PFSK-1 (cell line): ENCODE data around the gene CCDC88C.

Experiments used
- FOXP2 ChIP-seq: optimal IDR thresholded peaks from 2 replicates; pipeline ENCODE3; 2011; ENCODE audit warnings: borderline replicate concordance, control low read depth, inconsistent platforms; ENCODE audit not compliant: insufficient read depth; ENCODE audit errors: extremely low read length, extremely low read depth
- POLR2AphosphoS5 ChIP-seq: IDR thresholded peaks from 2 replicates; pipeline ENCODE4 v1.6.1; 2012; ENCODE audit warnings: low read depth, mild to moderate bottlenecking, control low read depth, low read length, moderate library complexity
- SIN3A ChIP-seq: IDR thresholded peaks from 2 replicates; pipeline ENCODE4 v1.6.1; 2012; ENCODE audit warnings: mild to moderate bottlenecking, low read length, moderate library complexity, borderline replicate concordance; ENCODE audit not compliant: insufficient read depth
- TAF1 ChIP-seq: IDR thresholded peaks from 2 replicates; pipeline ENCODE4 v1.6.1; 2012; ENCODE audit warnings: low read length, control low read depth, borderline replicate concordance; ENCODE audit not compliant: insufficient read depth
- TF ChIP-seq, protein P1 (sequence below), 2 experiments: IDR thresholded peaks; 2 replicates each; pipeline versions ENCODE4 v1.6.1 to v1.8.0; 2011 to 2012; ENCODE audit warnings: low read depth in 2 of 2, low read length in 2 of 2, control low read depth in 1 of 2, inconsistent platforms in 1 of 2, mild to moderate bottlenecking in 1 of 2, moderate library complexity in 1 of 2; ENCODE audit not compliant: insufficient read depth in 1 of 2

Gene CCDC88C

DNA sequence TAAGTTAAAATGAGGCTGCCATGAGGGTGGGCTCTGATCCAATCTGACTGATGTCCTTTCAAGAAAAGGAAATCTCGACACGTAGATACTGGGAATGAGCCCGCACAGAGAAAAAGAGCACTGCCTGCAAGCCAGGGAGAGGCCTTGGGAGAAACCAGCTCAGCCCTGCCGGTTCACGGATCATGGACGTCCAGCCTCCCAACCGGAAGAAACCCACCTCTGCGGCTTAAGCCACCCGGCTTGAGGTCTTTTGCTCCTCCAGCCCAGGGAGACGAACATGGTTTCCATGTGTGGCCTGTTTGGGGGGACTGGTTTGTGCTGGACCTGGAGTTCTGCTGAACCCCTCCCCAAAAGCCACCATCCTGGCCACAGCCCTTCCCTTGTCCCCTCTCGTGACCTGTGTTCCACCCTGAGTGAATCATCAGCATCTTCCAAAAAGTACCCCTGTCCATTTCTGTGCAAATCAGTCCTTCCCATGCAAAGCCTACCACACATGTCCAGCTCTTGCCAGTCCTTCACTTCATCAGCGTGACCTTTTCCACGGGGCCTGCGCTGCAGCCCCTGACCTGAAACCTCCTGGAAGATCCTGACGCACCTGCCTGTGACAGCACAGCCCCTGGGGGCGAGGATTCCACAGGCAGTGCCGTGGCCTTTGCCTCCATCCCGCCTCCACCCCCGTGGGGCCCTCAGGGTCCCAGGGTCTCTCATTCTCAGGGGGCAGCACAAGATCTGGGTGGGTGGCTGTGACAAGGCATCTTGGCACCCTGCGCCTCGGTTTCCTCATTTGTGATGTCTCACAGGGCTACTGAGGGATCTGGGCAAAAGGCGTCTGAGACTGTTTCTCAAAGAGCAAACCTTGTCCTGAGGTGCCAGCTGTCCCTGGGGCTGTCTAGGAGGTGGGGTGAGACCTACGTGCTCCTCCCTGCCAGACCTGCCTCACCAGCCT lies 121.5 kb downstream of the CCDC88C start:
- TF ChIP-seq TAF1 (no peak), SIN3A (no peak), POLR2AphosphoS5 (no peak), FOXP2 (no peak)
- TF ChIP-seq, protein P1, sequence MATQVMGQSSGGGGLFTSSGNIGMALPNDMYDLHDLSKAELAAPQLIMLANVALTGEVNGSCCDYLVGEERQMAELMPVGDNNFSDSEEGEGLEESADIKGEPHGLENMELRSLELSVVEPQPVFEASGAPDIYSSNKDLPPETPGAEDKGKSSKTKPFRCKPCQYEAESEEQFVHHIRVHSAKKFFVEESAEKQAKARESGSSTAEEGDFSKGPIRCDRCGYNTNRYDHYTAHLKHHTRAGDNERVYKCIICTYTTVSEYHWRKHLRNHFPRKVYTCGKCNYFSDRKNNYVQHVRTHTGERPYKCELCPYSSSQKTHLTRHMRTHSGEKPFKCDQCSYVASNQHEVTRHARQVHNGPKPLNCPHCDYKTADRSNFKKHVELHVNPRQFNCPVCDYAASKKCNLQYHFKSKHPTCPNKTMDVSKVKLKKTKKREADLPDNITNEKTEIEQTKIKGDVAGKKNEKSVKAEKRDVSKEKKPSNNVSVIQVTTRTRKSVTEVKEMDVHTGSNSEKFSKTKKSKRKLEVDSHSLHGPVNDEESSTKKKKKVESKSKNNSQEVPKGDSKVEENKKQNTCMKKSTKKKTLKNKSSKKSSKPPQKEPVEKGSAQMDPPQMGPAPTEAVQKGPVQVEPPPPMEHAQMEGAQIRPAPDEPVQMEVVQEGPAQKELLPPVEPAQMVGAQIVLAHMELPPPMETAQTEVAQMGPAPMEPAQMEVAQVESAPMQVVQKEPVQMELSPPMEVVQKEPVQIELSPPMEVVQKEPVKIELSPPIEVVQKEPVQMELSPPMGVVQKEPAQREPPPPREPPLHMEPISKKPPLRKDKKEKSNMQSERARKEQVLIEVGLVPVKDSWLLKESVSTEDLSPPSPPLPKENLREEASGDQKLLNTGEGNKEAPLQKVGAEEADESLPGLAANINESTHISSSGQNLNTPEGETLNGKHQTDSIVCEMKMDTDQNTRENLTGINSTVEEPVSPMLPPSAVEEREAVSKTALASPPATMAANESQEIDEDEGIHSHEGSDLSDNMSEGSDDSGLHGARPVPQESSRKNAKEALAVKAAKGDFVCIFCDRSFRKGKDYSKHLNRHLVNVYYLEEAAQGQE (IDR thresholded peaks at IDR 0.05; ENCODE audit: insufficient read depth in 1 of 2, low read depth in 2 of 2, low read length in 2 of 2): no peak

DNA sequence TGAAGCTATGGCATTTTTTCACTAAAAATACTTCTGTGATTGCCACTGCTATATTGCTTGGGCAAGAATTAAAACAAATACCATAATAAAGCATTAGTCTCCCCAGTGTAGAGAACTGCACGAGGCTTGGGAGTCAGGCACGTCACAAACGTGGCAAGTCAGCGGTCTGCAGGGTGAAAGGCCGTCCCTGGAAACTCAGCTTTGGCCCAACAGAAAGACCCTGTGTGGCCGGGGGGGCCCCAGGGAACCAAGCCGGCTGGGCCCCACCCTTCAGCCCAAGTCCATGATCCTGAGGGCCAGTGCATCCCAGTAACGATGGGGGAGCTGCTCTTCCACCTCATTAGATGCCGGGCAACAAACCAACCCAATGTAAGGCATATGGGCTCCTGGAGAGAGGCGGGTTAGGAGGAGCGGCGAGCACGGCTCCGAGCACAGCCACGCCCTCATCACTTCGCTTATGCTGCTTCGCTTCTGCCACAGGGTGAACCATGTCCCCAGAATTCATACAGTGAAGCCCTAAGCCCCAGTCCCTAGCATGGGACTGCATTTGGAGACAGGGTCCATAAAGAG lies 122.3 kb downstream of the CCDC88C start:
- TF ChIP-seq TAF1: no peak
- no peak for TF ChIP-seq FOXP2
- TF ChIP-seq, protein P1 (IDR thresholded peaks at IDR 0.05; ENCODE audit: insufficient read depth in 1 of 2, low read depth in 2 of 2, low read length in 2 of 2): no peak
- no peak for TF ChIP-seq POLR2AphosphoS5
- no peak for TF ChIP-seq SIN3A

DNA sequence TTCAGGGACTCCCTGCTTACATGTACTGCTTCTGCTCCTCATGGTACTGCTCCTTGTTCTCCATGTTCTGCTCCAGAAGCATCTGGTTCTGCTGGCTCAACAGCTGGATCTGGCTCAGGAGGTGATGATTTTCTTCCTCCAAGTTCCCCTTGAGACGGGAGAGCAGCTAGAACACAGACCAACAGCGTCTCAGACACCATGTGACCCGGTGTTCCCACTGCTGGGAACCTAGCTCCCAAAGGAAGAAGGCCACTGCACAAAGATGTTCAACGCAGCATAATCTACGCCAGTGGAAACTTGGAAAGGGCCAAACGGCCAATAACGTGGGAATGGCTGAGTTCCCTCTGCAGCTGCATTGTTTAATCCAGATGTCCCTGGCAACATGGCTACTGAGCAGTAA lies 123.5 kb downstream of the CCDC88C start:
- no peak for TF ChIP-seq POLR2AphosphoS5
- TF ChIP-seq, protein P1 (IDR thresholded peaks at IDR 0.05; ENCODE audit: insufficient read depth in 1 of 2, low read depth in 2 of 2, low read length in 2 of 2): no peak
- no peak for TF ChIP-seq SIN3A
- no peak for TF ChIP-seq FOXP2
- no peak for TF ChIP-seq TAF1

DNA sequence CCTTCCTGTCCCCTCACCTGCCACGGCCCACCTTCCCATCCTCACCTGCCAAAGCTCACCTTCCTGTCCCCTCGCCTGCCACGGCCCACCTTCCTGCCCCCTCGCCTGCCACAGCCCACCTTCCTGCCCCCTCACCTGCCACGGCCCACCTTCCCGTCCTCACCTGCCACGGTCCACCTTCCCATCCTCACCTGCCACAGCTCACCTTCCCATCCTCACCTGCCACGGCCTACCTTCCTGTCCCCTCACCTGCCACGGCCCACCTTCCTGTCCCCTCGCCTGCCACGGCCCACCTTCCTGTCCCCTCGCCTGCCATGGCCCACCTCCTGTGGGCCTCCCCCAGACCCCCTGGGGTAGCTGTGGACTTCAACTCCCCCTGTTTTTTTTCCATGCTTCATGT lies 124.3 kb downstream of the CCDC88C start:
- TF ChIP-seq SIN3A (no peak), TAF1 (no peak), POLR2AphosphoS5 (no peak), FOXP2 (no peak)
- TF ChIP-seq, protein P1 (IDR thresholded peaks at IDR 0.05; ENCODE audit: insufficient read depth in 1 of 2, low read depth in 2 of 2, low read length in 2 of 2): no peak
